GM19468 (cell line): Measurements from ENCODE around the gene ZNF3.

ENCODE experiments used
- ATAC-seq: cut with Tn5 transposase; IDR thresholded peaks from one replicate; pipeline ENCODE4 v1.9.1; 2021; ENCODE audit warnings: mild to moderate bottlenecking, moderate library complexity, moderate number of reproducible peaks; ENCODE audit not compliant: unreplicated experiment; ENCODE audit errors: extremely low read depth

Gene ZNF3

GRCh38 chr7:100089458-100090196 is 8.1 kb upstream of the ZNF3 start:
- no peak for ATAC-seq

GRCh38 chr7:100088621-100089457 is 7.3 kb upstream of the ZNF3 start, which contains the start of gene COPS6:
COPS6 (plus strand) TSS chr7:100088969; CDS start chr7:100088991, 22 bp downstream.
- no peak for ATAC-seq

- ATAC-seq = no peak
These were observed 6.6 kb upstream of the ZNF3 start for GRCh38 chr7:100088095-100088620.

- no peak for ATAC-seq
These were observed 5.7 kb upstream of the ZNF3 start for GRCh38 chr7:100087055-100087750.

- ATAC-seq = no peak
These were observed 4.0 kb upstream of the ZNF3 start for GRCh38 chr7:100085515-100085914.

- ATAC-seq = no peak
These were observed 1.5 kb upstream of the ZNF3 start for GRCh38 chr7:100082978-100083377.

- ATAC-seq = no peak
These were observed 502 bp downstream of the ZNF3 start for GRCh38 chr7:100080907-100081534.

- ATAC-seq = no peak
These were observed 2.4 kb downstream of the ZNF3 start for GRCh38 chr7:100079024-100079560.

- ATAC-seq = no peak
These were observed 4.3 kb downstream of the ZNF3 start for GRCh38 chr7:100077205-100077604.

GRCh38 chr7:100075418-100075817 is 6.1 kb downstream of the ZNF3 start:
- no peak for ATAC-seq

GRCh38 chr7:100074841-100075240 is 6.7 kb downstream of the ZNF3 start:
- ATAC-seq = no peak

GRCh38 chr7:100072462-100072861 is 9.1 kb downstream of the ZNF3 start:
- no peak for ATAC-seq

- ATAC-seq = no peak
These were observed 10.4 kb downstream of the ZNF3 start for GRCh38 chr7:100071018-100071723.

GRCh38 chr7:100069991-100070390 is 11.5 kb downstream of the ZNF3 start:
- ATAC-seq = no peak

GRCh38 chr7:100066953-100067352 is 14.6 kb downstream of the ZNF3 start:
- no peak for ATAC-seq

- no peak for ATAC-seq
These were observed 15.9 kb downstream of the ZNF3 start for GRCh38 chr7:100065452-100066186.

GRCh38 chr7:100064162-100064561 is 17.4 kb downstream of the ZNF3 start:
- no peak for ATAC-seq

- ATAC-seq = no peak
These were observed 18.1 kb downstream of the ZNF3 start for GRCh38 chr7:100063376-100063775.
